Sigmoid colon (tissue), 7 donors: ENCODE measurements around the gene NPW. TPM values are rescaled to one million over a fixed set of nuclear protein-coding genes. Genes with fewer than 3 reads are reported as not detected.

Experiments used
- DNase-seq: peaks from one replicate; pipeline ENCODE4 v3.0.0-alpha.2; 2019
- H3K27ac ChIP-seq, 4 donors: fragments of 200-600 bp; sonication (generic); one replicate each; pipeline ENCODE4 v1.5.1; 2016 to 2019; ENCODE audit warnings: mild to moderate bottlenecking in 1 of 4
- H3K27me3 ChIP-seq, 3 donors: fragments of 200-600 bp; sonication (generic); one replicate each; pipeline ENCODE4 v1.5.1; 2019; ENCODE audit warnings: mild to moderate bottlenecking in 1 of 3
- H3K36me3 ChIP-seq, 4 donors: fragments of 200-600 bp; sonication (generic); one replicate each; pipeline ENCODE4 v1.5.1; 2016 to 2019
- H3K4me1 ChIP-seq, 4 donors: fragments of 200-600 bp; sonication (generic); one replicate each; pipeline ENCODE4 v1.5.1; 2017 to 2019
- H3K4me3 ChIP-seq, 4 donors: fragments of 200-600 bp; sonication (generic); one replicate each; pipeline ENCODE4 v1.5.1; 2017 to 2019; ENCODE audit warnings: mild to moderate bottlenecking in 2 of 4, moderate library complexity in 1 of 4
- H3K9me3 ChIP-seq, 4 donors: fragments of 200-600 bp in 3 of 4; sonication (generic) in 3 of 4; one replicate each; pipeline versions ENCODE4 v1.5.1 to v1.6.1; 2013 to 2019
- EP300 ChIP-seq, 4 donors: sonication (generic); formaldehyde crosslinking; IDR thresholded peaks; one replicate each; pipeline ENCODE4 v1.6.1; 2017; ENCODE audit warnings: antibody characterized with exemption in 4 of 4
- POLR2A ChIP-seq, 2 donors: fragments of 450-650 bp; IDR thresholded peaks; one replicate each; pipeline ENCODE4 v1.6.1; 2016; ENCODE audit warnings: antibody characterized with exemption in 2 of 2, mild to moderate bottlenecking in 2 of 2, moderate library complexity in 2 of 2
- POLR2AphosphoS5 ChIP-seq, 4 donors: sonication (generic); formaldehyde crosslinking; IDR thresholded peaks; one replicate each; pipeline ENCODE4 v1.6.1; 2017; ENCODE audit warnings: antibody characterized with exemption in 4 of 4
- WGBS, 2 donors: extraction: QIAGEN DNeasy Blood & Tissue Kit; methylation state at CpG; one replicate each; pipeline ENCODE4 v1.1.7; 2013; 5-methylcytosine and 5-hydroxymethylcytosine counted together
- intact Hi-C: fragments of 100-400 bp; cut with DNase I; formaldehyde crosslinking; loops from one replicate; pipeline ENCODE4 v1.15.1; 2023
- polyA plus RNA-seq, 3 donors: library from polyadenylated mRNA; stranded (reverse); fragments of 200-250 nt; gene quantifications; one replicate each; pipeline ENCODE4 v1.2.3, GENCODE V29; 2013
- total RNA-seq, 4 donors: library from RNA; depleted of rRNA; stranded (reverse); fragments of >200 nt; gene quantifications; one replicate each; pipeline ENCODE4 v1.1.0, GENCODE V29; 2016
- TF ChIP-seq, protein P1 (sequence below), 4 experiments: fragments of 450-650 bp in 3 of 4; fragments of 200-600 bp in 1 of 4; IDR thresholded peaks; one replicate each; pipeline ENCODE4 v1.5.1; 2016 to 2019; ENCODE audit warnings: antibody characterized with exemption in 4 of 4, mild to moderate bottlenecking in 3 of 4, moderate library complexity in 2 of 4
- donor health status: healthy with polysubstance abuse.
- donor health status: Bipolar disorder and iron deficiency.
- donor health status: healthy.

The NPW gene
- total and polyA plus RNA-seq, 7 donors, result 0.71 TPM; not detected in 6

- H3K27ac ChIP-seq, result peak overlapping the region; percentile 76 to 83 (median 81)
- peaks cover 35 to 52% (median 45%) of the 10 kb centered on the region in 3 donors for H3K27me3 ChIP-seq
- whole genome bisulfite sequencing, 2 donors, result 32 to 40% methylated on average over 19 of the region's 19 CpGs
Observed at GRCh38 chr16:1982991-1983543, 36.5 kb upstream of the NPW start.

GRCh38 chr16:1983544-1984346, 35.8 kb upstream of the NPW start, which contains the start of gene GFER:
Gene GFER, plus strand, starts transcription at chr16:1984193. Its CDS starts 26 bp downstream, at chr16:1984219.
- no peaks in the 10 kb centered on the region for H3K9me3 ChIP-seq
- intact Hi-C loops, result no loop called here
- peaks cover 30 to 50% (median 40%) of the 10 kb centered on the region in 3 donors for H3K27me3 ChIP-seq
- 0% methylated on average over 109 of the region's 109 CpGs for WGBS, 2 donors
- peaks cover 6 to 20% (median 10%) of the 10 kb centered on the region in 4 donors for H3K36me3 ChIP-seq
- H3K4me3 ChIP-seq, result peak within 1 kb of the TSS; percentile 49 to 95 (median 80)
- H3K27ac ChIP-seq, result peak within 1 kb of the TSS; percentile 76 to 83 (median 81)
- H3K4me1 ChIP-seq, result peaks cover 0 to 31% (median 26%) of the 10 kb centered on the region in 4 donors
- TF ChIP-seq POLR2AphosphoS5 (IDR thresholded peaks at IDR 0.05) (peak in 3 of 4 donors; percentile 29 to 51 (median 34)), POLR2A (IDR thresholded peaks at IDR 0.05) (no peak), EP300 (IDR thresholded peaks at IDR 0.05) (no peak)
- TF ChIP-seq, protein P1, sequence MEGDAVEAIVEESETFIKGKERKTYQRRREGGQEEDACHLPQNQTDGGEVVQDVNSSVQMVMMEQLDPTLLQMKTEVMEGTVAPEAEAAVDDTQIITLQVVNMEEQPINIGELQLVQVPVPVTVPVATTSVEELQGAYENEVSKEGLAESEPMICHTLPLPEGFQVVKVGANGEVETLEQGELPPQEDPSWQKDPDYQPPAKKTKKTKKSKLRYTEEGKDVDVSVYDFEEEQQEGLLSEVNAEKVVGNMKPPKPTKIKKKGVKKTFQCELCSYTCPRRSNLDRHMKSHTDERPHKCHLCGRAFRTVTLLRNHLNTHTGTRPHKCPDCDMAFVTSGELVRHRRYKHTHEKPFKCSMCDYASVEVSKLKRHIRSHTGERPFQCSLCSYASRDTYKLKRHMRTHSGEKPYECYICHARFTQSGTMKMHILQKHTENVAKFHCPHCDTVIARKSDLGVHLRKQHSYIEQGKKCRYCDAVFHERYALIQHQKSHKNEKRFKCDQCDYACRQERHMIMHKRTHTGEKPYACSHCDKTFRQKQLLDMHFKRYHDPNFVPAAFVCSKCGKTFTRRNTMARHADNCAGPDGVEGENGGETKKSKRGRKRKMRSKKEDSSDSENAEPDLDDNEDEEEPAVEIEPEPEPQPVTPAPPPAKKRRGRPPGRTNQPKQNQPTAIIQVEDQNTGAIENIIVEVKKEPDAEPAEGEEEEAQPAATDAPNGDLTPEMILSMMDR (IDR thresholded peaks at IDR 0.05), result no peak
- DNase-seq, result peak; percentile 94

More at GRCh38 chr16:1982991-1983543, 36.5 kb upstream of the NPW start:
- TF ChIP-seq, protein P1 (IDR thresholded peaks at IDR 0.05), result no peak
- no peak for TF ChIP-seq POLR2AphosphoS5 (IDR thresholded peaks at IDR 0.05)
- TF ChIP-seq EP300 (IDR thresholded peaks at IDR 0.05), result no peak
- TF ChIP-seq POLR2A (IDR thresholded peaks at IDR 0.05), result no peak
- Histone ChIP-seq H3K9me3 (no peaks in the 10 kb centered on the region), H3K4me1 (peaks cover 0 to 31% (median 26%) of the 10 kb centered on the region in 4 donors), H3K4me3 (peak overlapping the region; percentile 49 to 95 (median 80)), H3K36me3 (peaks cover 13 to 27% (median 15%) of the 10 kb centered on the region in 4 donors)
- no peak for DNase-seq
- intact Hi-C loops, result no loop called here

DNA sequence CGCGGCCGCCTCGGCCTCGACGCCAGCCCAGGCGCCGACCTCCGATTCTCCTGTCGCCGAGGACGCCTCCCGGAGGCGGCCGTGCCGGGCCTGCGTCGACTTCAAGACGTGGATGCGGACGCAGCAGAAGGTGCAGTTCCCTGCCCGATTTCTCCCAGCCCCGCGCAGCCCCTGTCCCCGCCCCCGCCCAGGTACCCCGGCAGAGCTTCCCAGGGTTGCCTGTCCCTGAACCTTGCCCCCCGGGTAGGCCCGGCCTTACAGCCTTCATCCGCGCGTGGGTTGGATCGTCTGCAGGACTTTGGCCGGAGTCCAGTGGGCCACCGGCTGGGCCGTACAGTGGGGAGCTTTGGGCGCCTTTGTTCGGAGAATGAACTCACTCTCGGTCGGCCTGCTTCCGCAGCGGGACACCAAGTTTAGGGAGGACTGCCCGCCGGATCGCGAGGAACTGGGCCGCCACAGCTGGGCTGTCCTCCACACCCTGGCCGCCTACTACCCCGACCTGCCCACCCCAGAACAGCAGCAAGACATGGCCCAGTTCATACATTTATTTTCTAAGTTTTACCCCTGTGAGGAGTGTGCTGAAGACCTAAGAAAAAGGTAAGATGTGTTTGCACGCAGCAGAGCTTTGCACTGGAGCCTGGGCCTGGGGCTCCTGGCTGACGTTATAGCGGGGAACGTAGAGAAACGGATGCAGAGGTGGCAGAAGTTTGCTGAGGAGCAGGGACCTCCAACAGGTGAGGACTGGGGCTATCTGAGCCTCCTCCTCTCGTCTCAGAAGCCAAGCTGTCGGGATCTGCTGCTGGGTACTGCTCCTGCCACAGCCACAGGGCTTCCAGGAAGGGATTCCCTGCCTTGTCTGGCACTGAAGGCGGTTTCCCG, 35.0 kb upstream of the NPW start:
- no peak for DNase-seq
- peaks cover 28 to 50% (median 40%) of the 10 kb centered on the region in 3 donors for H3K27me3 ChIP-seq
- peak overlapping the region; percentile 49 to 95 (median 80) for H3K4me3 ChIP-seq
- peaks cover 6 to 17% (median 10%) of the 10 kb centered on the region in 4 donors for H3K36me3 ChIP-seq
- 4 to 12% methylated on average over 58 of the region's 58 CpGs for WGBS, 2 donors
- no peaks in the 10 kb centered on the region for H3K9me3 ChIP-seq
- no peak for TF ChIP-seq POLR2A (IDR thresholded peaks at IDR 0.05)
- TF ChIP-seq, protein P1 (IDR thresholded peaks at IDR 0.05), result no peak
- TF ChIP-seq POLR2AphosphoS5 (IDR thresholded peaks at IDR 0.05), result no peak
- TF ChIP-seq EP300 (IDR thresholded peaks at IDR 0.05), result no peak
- peaks cover 0 to 31% (median 20%) of the 10 kb centered on the region in 4 donors for H3K4me1 ChIP-seq
- intact Hi-C loops, result no loop called here
- H3K27ac ChIP-seq, result peak overlapping the region; percentile 76 to 83 (median 81)

DNA sequence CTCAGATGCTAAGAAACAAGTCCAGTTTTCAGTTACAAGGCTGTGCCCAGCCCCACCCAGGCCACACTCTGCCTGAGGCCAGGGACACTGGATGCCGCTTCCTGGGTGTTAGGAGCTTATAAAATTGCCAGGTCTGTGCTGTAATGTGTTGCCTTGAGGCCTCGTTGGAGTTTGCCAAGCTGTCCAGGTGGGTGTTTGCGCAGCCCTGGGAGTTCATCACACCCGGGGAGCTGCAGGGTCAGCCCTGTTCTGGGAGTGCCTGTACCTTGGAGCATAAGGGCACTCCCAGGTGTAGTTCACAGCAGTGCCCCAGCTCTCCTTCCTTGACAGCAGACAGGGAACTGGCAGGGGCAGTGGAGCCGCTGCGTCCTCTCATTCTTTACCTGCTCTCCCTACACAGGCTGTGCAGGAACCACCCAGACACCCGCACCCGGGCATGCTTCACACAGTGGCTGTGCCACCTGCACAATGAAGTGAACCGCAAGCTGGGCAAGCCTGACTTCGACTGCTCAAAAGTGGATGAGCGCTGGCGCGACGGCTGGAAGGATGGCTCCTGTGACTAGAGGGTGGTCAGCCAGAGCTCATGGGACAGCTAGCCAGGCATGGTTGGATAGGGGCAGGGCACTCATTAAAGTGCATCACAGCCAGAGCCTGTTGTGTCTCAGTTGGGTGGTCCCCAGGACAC, 34.0 kb upstream of the NPW start:
- no peak for DNase-seq
- intact Hi-C loops, result no loop called here
- Histone ChIP-seq H3K9me3 (no peaks in the 10 kb centered on the region), H3K4me3 (peak overlapping the region in 1 of 4 donors; percentile 94), H3K4me1 (peaks cover 0 to 38% (median 27%) of the 10 kb centered on the region in 4 donors), H3K27me3 (peaks cover 28 to 49% (median 39%) of the 10 kb centered on the region in 3 donors), H3K36me3 (peaks cover 6 to 17% (median 10%) of the 10 kb centered on the region in 4 donors), H3K27ac (no peak overlapping the region)
- WGBS, 2 donors, result 48 to 82% methylated on average over 14 of the region's 14 CpGs
- no peak for TF ChIP-seq POLR2AphosphoS5 (IDR thresholded peaks at IDR 0.05)
- peak in 1 of 2 donors; percentile 41 for TF ChIP-seq POLR2A (IDR thresholded peaks at IDR 0.05)
- TF ChIP-seq EP300 (IDR thresholded peaks at IDR 0.05), result no peak
